Brain microvascular endothelial cell (primary cell): ENCODE measurements around the gene NSD2.

Experiments
- DNase-seq: peaks from one replicate; pipeline ENCODE4 v3.0.0-alpha.2; 2020
- H3K27ac ChIP-seq: fragments of 250-450 bp; sonication (Bioruptor Pico); 2 replicates; pipeline ENCODE4 v1.5.1; 2020; ENCODE audit warnings: mild to moderate bottlenecking, moderate library complexity
- H3K27me3 ChIP-seq: fragments of 250-450 bp; sonication (Bioruptor Pico); replicated peaks from 2 replicates; pipeline ENCODE4 v1.5.1; 2020; ENCODE audit warnings: mild to moderate bottlenecking
- H3K36me3 ChIP-seq: fragments of 250-450 bp; sonication (Bioruptor Pico); replicated peaks from 2 replicates; pipeline ENCODE4 v1.5.1; 2020; ENCODE audit warnings: mild to moderate bottlenecking
- H3K4me3 ChIP-seq: 2 replicates; pipeline ENCODE4 v1.5.1; 2011; ENCODE audit warnings: low read depth, mild to moderate bottlenecking, control low read depth, low read length, moderate library complexity
- CTCF ChIP-seq: IDR thresholded peaks from 2 replicates; pipeline ENCODE4 v1.5.1; 2011; ENCODE audit warnings: low read depth, mild to moderate bottlenecking, moderate library complexity, low read length, control low read depth, inconsistent platforms; ENCODE audit errors: missing control alignments
- in situ Hi-C: cut with HindIII; loops from 2 replicates; pipeline ENCODE4 v1.10.0; 2017; ENCODE audit warnings: low sequenced_read_pairs, low pct_ligation_motif_present

The NSD2 gene

GRCh38 chr4:1846580-1846979 is 24.6 kb upstream of the NSD2 start:
- no peak for DNase-seq
- in situ Hi-C loops = no loop called here
- no peak overlapping the region for H3K4me3 ChIP-seq
- no peaks in the 10 kb centered on the region for H3K27me3 ChIP-seq
- no peak overlapping the region for H3K27ac ChIP-seq
- TF ChIP-seq CTCF = no peak
- H3K36me3 ChIP-seq = peaks cover 19% of the 10 kb centered on the region

- no peak for TF ChIP-seq CTCF
- Histone ChIP-seq H3K4me3 (no peak overlapping the region), H3K27me3 (no peaks in the 10 kb centered on the region), H3K36me3 (peaks cover 6% of the 10 kb centered on the region), H3K27ac (no peak overlapping the region)
- in situ Hi-C loops = no loop called here
- no peak for DNase-seq
These were observed 20.9 kb upstream of the NSD2 start for GRCh38 chr4:1850276-1850675.

- Histone ChIP-seq H3K27me3 (no peaks in the 10 kb centered on the region), H3K27ac (no peak overlapping the region), H3K4me3 (no peak overlapping the region), H3K36me3 (peaks cover 3% of the 10 kb centered on the region)
- no peak for DNase-seq
- in situ Hi-C loops = no loop called here
- peak; percentile 2 for TF ChIP-seq CTCF
These were observed 20.0 kb upstream of the NSD2 start for GRCh38 chr4:1851160-1851559.

GRCh38 chr4:1851575-1852410 is 19.4 kb upstream of the NSD2 start:
- in situ Hi-C loops = no loop called here
- Histone ChIP-seq H3K27me3 (no peaks in the 10 kb centered on the region), H3K27ac (no peak overlapping the region), H3K4me3 (no peak overlapping the region), H3K36me3 (peaks cover 3% of the 10 kb centered on the region)
- no peak for DNase-seq
- TF ChIP-seq CTCF = no peak

GRCh38 chr4:1852904-1853623 is 18.1 kb upstream of the NSD2 start:
- DNase-seq = no peak
- H3K36me3 ChIP-seq = no peaks in the 10 kb centered on the region
- in situ Hi-C loops = no loop called here
- TF ChIP-seq CTCF = no peak
- H3K4me3 ChIP-seq = no peak overlapping the region
- H3K27me3 ChIP-seq = no peaks in the 10 kb centered on the region
- H3K27ac ChIP-seq = no peak overlapping the region
